GM21723 (cell line): ENCODE measurements around the gene TOR1AIP1.
"Not testable (repeated sequence)": the region's sequence is repeated elsewhere in the genome, so short reads cannot be mapped to it uniquely, and the experiment has no call there.

Experiments
- ATAC-seq: cut with Tn5 transposase; IDR thresholded peaks from one replicate; pipeline ENCODE4 v1.9.1; 2021; ENCODE audit warnings: mild to moderate bottlenecking, moderate library complexity; ENCODE audit not compliant: unreplicated experiment

The TOR1AIP1 gene

GRCh38 chr1:179937668-179938254 is 55.7 kb downstream of the TOR1AIP1 start:
- no peak for ATAC-seq

- no peak for ATAC-seq
Observed at GRCh38 chr1:179938752-179939151, 56.7 kb downstream of the TOR1AIP1 start.

- no peak for ATAC-seq
Observed at GRCh38 chr1:179939941-179940340, 57.9 kb downstream of the TOR1AIP1 start.

- ATAC-seq, result no peak
Observed at GRCh38 chr1:179941454-179941853, 59.4 kb downstream of the TOR1AIP1 start.

- no peak for ATAC-seq
Observed at GRCh38 chr1:179950651-179951050, 68.6 kb downstream of the TOR1AIP1 start.

- ATAC-seq, result no peak
Observed at GRCh38 chr1:179951383-179952144, 69.5 kb downstream of the TOR1AIP1 start.

GRCh38 chr1:179952186-179952585 is 70.1 kb downstream of the TOR1AIP1 start:
- no peak for ATAC-seq

GRCh38 chr1:179953974-179954492 is 71.9 kb downstream of the TOR1AIP1 start:
- ATAC-seq, result peak; percentile 17

- peak; percentile 89 for ATAC-seq
Observed at GRCh38 chr1:179954493-179955286, 72.6 kb downstream of the TOR1AIP1 start, which contains the start of gene CEP350. TSS of gene CEP350 (plus strand) at chr1:179954810. CDS start at chr1:179986182, 31,372 bp downstream.

GRCh38 chr1:179955287-179955680 is 73.2 kb downstream of the TOR1AIP1 start:
- peak; percentile 8 for ATAC-seq

- no peak for ATAC-seq
Observed at GRCh38 chr1:179955731-179956130, 73.6 kb downstream of the TOR1AIP1 start.

GRCh38 chr1:179958359-179958758 is 76.3 kb downstream of the TOR1AIP1 start:
- ATAC-seq, result no peak

- not testable (repeated sequence) for ATAC-seq
Observed at GRCh38 chr1:179962168-179962567, 80.1 kb downstream of the TOR1AIP1 start.

- no peak for ATAC-seq
Observed at GRCh38 chr1:179966551-179966950, 84.5 kb downstream of the TOR1AIP1 start.

GRCh38 chr1:179968284-179968993 is 86.4 kb downstream of the TOR1AIP1 start:
- ATAC-seq, result no peak

GRCh38 chr1:179968994-179969919 is 87.2 kb downstream of the TOR1AIP1 start:
- ATAC-seq, result no peak
